AG09309 (cell line): ENCODE results near the gene STK11.

ENCODE experiments used
- DNase-seq: peaks from one replicate; pipeline ENCODE4 v3.0.0-alpha.2; 2010; ENCODE audit warnings: low read depth
- H3K4me3 ChIP-seq: 2 replicates; pipeline ENCODE4 v1.5.1; 2011; ENCODE audit warnings: mild to moderate bottlenecking, low read depth, low read length, moderate library complexity; ENCODE audit not compliant: control insufficient read depth
- TF ChIP-seq, protein P1 (sequence below): IDR thresholded peaks from 2 replicates; pipeline ENCODE4 v1.5.1; 2011; ENCODE audit warnings: mild to moderate bottlenecking, low read depth, low read length, inconsistent platforms; ENCODE audit not compliant: insufficient read depth, control insufficient read depth; ENCODE audit errors: missing control alignments

The STK11 gene

DNA sequence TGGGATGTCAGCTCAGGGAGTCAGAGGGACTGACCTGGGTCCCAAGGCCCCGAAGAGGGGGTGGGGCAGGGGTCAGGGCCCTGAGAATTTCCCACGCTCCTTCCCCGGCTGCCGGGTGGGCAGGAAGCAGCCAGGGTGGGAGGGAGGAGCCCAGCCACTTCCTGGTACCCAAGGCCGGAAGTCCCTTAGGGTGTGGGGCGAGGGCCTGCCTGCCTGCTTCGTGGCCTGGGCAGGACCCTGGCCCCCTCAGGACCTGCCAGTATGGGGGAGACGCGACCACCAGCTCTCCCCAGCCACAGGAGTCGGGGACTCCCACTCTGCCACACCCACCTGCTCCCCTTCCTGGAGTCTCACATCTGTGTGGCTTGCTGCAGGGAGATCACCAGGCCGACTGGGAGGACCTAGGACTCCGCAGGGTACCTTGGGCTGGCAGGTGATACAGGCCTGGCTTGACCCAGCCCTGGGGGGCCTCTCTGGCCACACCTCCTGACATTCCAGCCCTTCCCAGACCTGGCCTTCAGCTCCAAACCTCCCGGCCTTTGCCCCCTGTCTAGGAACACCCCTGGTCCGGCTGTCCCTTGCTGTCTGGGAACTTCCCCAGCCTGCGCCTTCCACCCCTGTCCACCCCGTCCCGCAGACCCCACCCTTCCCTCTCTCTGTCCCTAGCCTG, 53.8 kb downstream of the STK11 start:
- DNase-seq: no peak
- TF ChIP-seq, protein P1, sequence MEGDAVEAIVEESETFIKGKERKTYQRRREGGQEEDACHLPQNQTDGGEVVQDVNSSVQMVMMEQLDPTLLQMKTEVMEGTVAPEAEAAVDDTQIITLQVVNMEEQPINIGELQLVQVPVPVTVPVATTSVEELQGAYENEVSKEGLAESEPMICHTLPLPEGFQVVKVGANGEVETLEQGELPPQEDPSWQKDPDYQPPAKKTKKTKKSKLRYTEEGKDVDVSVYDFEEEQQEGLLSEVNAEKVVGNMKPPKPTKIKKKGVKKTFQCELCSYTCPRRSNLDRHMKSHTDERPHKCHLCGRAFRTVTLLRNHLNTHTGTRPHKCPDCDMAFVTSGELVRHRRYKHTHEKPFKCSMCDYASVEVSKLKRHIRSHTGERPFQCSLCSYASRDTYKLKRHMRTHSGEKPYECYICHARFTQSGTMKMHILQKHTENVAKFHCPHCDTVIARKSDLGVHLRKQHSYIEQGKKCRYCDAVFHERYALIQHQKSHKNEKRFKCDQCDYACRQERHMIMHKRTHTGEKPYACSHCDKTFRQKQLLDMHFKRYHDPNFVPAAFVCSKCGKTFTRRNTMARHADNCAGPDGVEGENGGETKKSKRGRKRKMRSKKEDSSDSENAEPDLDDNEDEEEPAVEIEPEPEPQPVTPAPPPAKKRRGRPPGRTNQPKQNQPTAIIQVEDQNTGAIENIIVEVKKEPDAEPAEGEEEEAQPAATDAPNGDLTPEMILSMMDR: no peak
- no peak overlapping the region for H3K4me3 ChIP-seq

DNA sequence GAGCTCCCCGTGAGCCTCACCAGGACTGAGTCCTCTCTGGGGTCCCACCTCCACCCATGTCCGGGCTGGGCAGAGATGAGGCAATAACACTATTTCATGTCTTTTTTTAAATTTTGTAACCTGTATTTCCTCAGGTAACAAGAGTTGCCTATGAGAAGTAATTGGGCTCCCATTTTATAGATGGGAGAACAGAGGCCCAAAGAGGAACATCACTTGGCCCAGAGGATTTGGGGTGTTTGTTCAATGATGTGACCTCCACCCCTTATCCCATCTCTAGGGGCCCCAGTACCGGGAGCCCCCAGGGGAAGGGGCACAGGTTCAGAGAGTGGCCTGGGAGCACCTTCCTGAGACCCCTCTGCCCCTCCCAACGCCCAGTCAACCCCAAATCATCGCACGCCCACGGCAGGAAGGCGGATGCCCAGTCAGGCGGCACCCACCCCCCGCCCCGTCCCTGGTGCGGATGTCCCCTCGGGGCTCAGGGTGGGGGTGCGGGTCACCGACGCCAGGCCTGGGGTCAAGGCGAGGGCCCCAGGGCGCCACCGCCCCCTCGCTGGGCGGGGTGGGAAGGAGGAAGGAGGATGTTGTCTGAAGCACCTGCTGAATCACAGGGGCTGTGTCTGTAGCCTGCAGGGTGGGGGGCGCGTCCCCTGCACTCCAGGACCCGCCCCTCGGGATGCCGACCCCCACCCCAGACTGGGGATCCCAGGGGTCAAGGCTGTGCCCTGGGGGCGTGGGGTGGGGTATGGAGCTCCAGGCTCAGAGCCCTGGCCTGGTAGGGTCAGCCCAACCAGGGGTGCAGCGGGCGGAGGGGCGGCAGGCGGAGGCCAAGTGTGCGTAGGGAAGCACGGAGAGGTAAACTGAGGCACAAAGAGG, 54.5 kb downstream of the STK11 start:
- no peak for DNase-seq
- TF ChIP-seq, protein P1: no peak
- peak overlapping the region; percentile 20; the same call in 1 of the 2 replicates for H3K4me3 ChIP-seq

DNA sequence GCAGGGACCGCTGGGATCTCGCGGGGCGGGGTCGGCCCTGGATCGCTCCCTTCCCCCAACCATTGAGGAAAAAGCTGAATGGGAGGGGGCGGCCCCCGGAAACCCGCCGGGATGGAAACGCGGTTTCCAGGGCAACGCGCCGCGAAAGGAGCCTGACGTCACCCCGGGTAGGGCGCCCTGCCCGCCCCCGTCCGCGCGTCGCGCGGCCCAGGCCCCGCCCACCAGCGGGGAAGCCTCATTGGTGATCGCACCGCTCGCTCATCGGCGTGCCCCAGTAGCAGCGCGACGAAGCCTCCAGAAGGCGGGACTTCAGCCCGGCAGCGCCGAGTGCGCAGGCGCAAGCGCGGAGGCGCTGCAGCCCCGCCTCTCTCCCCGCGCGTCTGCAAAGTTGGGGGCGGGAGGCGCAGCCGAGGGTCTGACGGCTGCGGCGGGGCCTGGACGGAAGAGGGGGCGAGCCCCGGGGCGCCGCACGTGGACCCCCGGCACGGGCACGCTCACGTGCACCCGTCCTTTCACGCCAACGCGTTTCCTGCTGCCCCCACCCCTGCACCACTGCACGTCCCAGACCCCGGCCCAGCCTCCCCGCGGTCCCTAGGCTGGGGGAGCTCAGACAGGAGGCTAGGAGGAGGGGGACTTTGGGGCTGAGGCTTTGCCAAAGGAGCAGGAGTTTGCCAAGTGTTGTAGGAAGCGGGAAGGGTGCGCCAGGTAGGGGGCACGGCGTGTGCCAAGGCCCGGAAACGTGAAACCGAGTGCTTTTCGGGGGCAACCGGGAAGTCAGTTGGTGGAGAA, 55.4 kb downstream of the STK11 start:
- DNase-seq: peak; percentile 80
- TF ChIP-seq, protein P1: no peak
- peak overlapping the region; percentile 81 for H3K4me3 ChIP-seq

DNA sequence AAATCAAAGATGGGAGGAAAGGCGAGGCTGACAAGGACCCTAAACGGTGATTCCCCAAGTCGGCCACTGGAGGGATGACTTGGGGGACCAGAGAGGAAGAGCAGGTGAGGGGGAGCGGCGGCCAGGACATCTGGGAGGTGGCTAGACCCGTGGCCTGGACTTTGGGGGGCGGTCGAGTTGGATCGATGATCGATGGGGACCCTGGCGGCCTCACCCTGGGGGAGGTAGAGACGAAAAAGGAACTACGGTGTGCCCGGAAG, 55.9 kb downstream of the STK11 start:
- TF ChIP-seq, protein P1: peak; percentile 24
- DNase-seq: no peak
- H3K4me3 ChIP-seq: peak overlapping the region; percentile 81

DNA sequence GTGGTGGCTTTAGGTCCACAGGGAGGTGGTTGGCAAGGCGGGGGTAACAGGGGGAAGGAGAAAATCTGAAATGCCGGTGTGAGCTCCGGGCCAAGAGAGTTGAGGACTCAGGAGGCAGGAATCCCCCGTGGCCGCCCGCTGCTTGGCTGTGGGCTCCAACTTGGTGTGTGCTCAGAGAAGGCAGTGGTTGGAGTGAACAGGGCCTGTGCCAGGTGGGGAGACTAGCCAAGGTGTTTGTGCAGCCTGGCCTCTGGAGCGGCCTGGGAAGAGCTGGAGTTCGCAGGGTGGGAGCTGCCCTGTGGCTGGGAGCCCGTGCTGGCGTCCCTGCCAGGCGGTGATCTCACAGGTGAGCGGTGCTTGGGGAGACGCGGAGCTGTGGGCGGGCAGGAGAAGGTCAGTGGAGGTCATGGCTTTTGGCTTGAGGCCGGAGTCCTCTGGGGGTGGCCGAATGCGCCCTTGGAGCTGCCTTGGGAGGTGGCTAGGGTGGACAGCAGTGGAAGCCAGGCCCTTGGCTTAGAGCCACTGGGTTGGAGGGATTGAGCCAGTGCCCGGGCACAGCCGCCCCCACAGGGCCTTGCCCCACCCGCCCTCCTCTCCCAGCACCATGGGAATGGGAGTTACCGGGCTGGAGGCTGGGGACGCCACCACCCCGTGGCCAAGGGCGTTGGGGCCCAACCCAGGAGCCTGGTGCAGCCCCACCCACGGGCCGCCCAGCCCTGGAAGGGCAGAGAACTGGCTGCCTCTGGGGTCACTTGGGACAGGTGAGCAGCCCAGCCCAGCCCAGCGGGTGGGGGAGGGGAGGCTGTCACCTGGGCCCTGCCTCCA, 56.4 kb downstream of the STK11 start:
- H3K4me3 ChIP-seq: peak overlapping the region; percentile 81
- DNase-seq: no peak
- TF ChIP-seq, protein P1: no peak

DNA sequence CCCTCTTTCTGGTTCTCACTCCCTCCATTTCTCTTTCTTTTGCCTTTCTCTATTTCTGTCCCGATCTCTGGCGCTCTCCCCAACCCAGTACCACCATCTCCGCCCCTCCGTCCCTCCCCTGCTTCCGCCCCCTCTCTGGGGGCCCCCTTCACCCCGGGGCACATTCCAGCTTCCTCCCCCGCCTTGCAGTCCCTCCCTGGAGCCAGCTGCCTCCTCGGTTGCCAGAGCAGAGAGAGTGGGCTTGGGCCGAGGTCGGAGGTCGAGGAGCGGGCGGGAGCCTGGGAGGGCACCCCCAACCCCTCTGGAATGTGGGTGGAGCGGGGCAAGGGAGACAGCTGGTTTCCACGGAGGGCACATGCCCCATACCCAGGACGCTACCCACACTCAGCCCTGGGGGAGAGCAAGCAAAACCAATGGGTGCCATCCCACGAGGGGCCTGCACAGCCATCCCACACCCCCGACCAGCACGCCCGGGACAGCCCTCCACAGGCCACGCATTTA, 57.1 kb downstream of the STK11 start:
- TF ChIP-seq, protein P1: no peak
- no peak overlapping the region for H3K4me3 ChIP-seq

More for the DNA sequence above, 57.1 kb downstream of the STK11 start:
- DNase-seq: no peak
